Nephron (organoid): ENCODE results near the gene DPP8.
A peak's percentile ranks its signal among the peaks of the same experiment; 100 is the strongest.

Experiments
- H3K27ac Mint-ChIP-seq, 3 experiments: 2 replicates each; pipeline ENCODE4 v1.8.0; 2020; ENCODE audit warnings: mixed read lengths in 3 of 3, mild to moderate bottlenecking in 2 of 3, moderate library complexity in 1 of 3
- H3K27me3 Mint-ChIP-seq: 2 replicates; pipeline ENCODE4 v1.8.0; 2021; ENCODE audit warnings: low read depth, mild to moderate bottlenecking, moderate library complexity, mixed read lengths
- H3K36me3 Mint-ChIP-seq: 2 replicates; pipeline ENCODE4 v1.8.0; 2020; ENCODE audit warnings: low read depth, mixed read lengths
- H3K4me1 Mint-ChIP-seq: 2 replicates; pipeline ENCODE4 v1.8.0; 2020; ENCODE audit warnings: mixed read lengths
- H3K4me3 Mint-ChIP-seq, 3 experiments: 2 replicates each; pipeline ENCODE4 v1.8.0; 2020; ENCODE audit warnings: mild to moderate bottlenecking in 3 of 3, mixed read lengths in 3 of 3, moderate library complexity in 2 of 3
- H3K9me3 Mint-ChIP-seq: 2 replicates; pipeline ENCODE4 v1.8.0; 2020; ENCODE audit warnings: mixed read lengths
- CTCF ChIP-seq, 3 experiments: fragments of 200-600 bp; sonication (generic); IDR thresholded peaks; one replicate each; pipeline ENCODE4 v1.5.0; 2021; ENCODE audit warnings: antibody characterized with exemption in 3 of 3; ENCODE audit not compliant: unreplicated experiment in 3 of 3

DPP8 gene

GRCh38 chr15:65410036-65410435, 107.5 kb downstream of the DPP8 start:
- H3K9me3 Mint-ChIP-seq: no peaks in the 10 kb centered on the region
- H3K4me1 Mint-ChIP-seq: peaks cover 76% of the 10 kb centered on the region
- TF ChIP-seq CTCF (IDR thresholded peaks at IDR 0.05; ENCODE audit: unreplicated experiment in 3 of 3): no peak
- H3K27ac Mint-ChIP-seq: peak overlapping the region; percentile 26 to 57 (median 57)
- H3K27me3 Mint-ChIP-seq: peaks cover 4% of the 10 kb centered on the region
- H3K36me3 Mint-ChIP-seq: peaks cover 14% of the 10 kb centered on the region
- H3K4me3 Mint-ChIP-seq: no peak overlapping the region

DNA sequence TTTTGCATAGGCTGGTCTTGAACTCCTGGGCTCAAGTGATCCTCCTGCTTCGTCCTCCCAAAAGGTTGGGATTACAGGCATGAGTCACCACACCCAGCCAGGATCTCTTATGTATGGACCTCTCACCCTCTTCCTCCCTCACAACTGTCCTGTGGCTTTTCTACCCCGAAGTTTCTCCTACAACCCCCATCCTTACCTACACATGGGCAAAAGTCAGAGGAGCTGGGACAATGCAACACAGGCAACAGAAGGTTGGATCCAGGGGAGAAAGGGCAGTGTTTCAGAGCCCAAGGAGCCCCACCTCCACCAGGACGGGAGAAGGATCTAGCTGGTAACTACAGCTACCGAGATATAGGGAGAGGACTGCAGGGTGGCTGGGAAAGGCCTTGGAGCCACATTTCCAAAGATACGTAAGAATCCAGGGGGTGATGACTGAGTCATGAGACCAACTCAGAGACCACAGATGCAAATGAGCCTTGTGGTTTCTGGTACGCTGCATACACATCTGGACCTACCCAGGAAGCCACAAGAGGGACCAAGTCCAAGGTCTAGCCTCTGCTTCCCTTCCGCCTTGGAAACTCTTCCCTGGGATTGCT, 108.4 kb downstream of the DPP8 start:
- H3K9me3 Mint-ChIP-seq: no peaks in the 10 kb centered on the region
- H3K36me3 Mint-ChIP-seq: peaks cover 14% of the 10 kb centered on the region
- peaks cover 76% of the 10 kb centered on the region for H3K4me1 Mint-ChIP-seq
- H3K27ac Mint-ChIP-seq: peak overlapping the region; percentile 33 to 61 (median 38)
- no peak overlapping the region for H3K4me3 Mint-ChIP-seq
- H3K27me3 Mint-ChIP-seq: no peaks in the 10 kb centered on the region
- TF ChIP-seq CTCF (IDR thresholded peaks at IDR 0.05; ENCODE audit: unreplicated experiment in 3 of 3): no peak

GRCh38 chr15:65408324-65409035, 109.0 kb downstream of the DPP8 start:
- no peak for TF ChIP-seq CTCF (IDR thresholded peaks at IDR 0.05; ENCODE audit: unreplicated experiment in 3 of 3)
- Mint-ChIP-seq H3K9me3 (no peaks in the 10 kb centered on the region), H3K4me3 (no peak overlapping the region), H3K36me3 (peaks cover 14% of the 10 kb centered on the region), H3K4me1 (peaks cover 76% of the 10 kb centered on the region), H3K27me3 (no peaks in the 10 kb centered on the region), H3K27ac (peak overlapping the region; percentile 53 to 61 (median 54))

DNA sequence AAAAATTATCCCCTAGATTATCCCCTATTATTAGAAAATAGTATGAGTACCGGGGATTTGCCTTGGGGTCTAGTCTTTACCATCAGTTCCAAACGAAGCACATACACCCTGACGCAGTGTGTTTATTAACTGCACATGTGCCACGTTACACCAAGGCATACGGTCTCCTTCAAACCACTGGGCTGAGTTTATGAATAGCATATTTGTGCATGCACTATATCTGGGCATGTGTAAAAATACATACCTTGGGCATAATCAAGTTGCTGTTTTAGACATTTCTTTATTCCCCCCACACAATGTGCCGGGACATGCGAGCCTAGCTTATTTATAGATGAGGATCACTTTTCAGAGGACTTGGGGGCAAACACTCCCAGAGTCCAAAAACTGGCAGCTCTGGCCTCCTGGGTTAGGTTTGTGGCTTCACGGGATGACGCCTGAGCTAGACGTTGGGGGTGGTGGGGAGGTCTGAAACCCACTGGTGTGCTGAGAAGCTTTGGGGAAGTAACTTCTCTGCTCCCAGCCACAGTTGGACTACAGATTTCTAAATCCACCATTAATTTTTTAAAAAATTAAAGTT, 111.0 kb downstream of the DPP8 start:
- H3K9me3 Mint-ChIP-seq: no peaks in the 10 kb centered on the region
- no peak overlapping the region for H3K4me3 Mint-ChIP-seq
- no peaks in the 10 kb centered on the region for H3K27me3 Mint-ChIP-seq
- TF ChIP-seq CTCF (IDR thresholded peaks at IDR 0.05; ENCODE audit: unreplicated experiment in 3 of 3): no peak
- H3K36me3 Mint-ChIP-seq: peaks cover 14% of the 10 kb centered on the region
- H3K4me1 Mint-ChIP-seq: peaks cover 74% of the 10 kb centered on the region
- H3K27ac Mint-ChIP-seq: peak overlapping the region; percentile 58 to 85 (median 78)

DNA sequence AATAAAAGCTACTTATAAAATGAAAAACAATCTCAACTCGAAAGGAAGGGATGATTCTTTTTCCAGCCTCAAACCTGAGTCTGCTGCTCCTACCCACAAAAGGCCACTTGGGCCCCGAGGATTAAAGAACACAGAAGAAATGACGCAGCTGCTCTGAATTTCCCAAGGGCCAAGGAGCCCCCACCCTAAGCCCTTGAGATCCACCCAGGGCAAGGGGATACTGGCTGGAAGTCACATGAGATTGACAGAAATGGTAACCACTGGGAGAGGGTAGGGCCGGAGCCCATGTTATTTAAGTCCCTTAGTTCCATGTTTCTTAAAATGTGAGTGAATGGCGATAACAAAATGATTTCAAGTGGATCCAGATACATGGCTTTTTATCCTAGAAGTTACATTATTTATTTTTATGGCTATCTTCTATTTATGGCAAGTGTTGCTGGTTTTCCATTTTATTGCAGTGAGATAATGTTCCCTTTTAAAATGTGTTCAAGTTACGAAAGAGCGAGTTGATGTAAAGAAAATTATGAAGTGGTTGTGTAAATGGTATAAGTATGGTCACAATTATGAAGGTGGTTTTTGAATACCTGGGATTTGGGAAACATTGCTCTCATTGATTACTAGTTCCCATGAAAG, 111.6 kb downstream of the DPP8 start:
- Mint-ChIP-seq H3K36me3 (peaks cover 14% of the 10 kb centered on the region), H3K27ac (peak overlapping the region; percentile 58 to 85 (median 78)), H3K4me3 (peak overlapping the region in 2 of 3 experiments; percentile 17 to 54), H3K9me3 (no peaks in the 10 kb centered on the region), H3K4me1 (peaks cover 76% of the 10 kb centered on the region), H3K27me3 (no peaks in the 10 kb centered on the region)
- no peak for TF ChIP-seq CTCF (IDR thresholded peaks at IDR 0.05; ENCODE audit: unreplicated experiment in 3 of 3)
